SK-N-SH treated with all-trans-retinoic acid at 6 μM for 48 hours (cell line): Measurements from ENCODE around the gene PRKCQ.
"Not testable (repeated sequence)": the region's sequence is repeated elsewhere in the genome, so short reads cannot be mapped to it uniquely, and the experiment has no call there.

Source experiments
- ATAC-seq: fragments of 200-7000 bp; cut with Tn5 transposase; 3 replicates; pipeline ENCODE4 v1.9.1; 2020; ENCODE audit warnings: mild to moderate bottlenecking, moderate library complexity
- ARNTL ChIP-seq: fragments of 450-650 bp; formaldehyde crosslinking; IDR thresholded peaks from 2 replicates; pipeline ENCODE4 v1.5.0; 2020; ENCODE audit warnings: low read depth, mild to moderate bottlenecking, moderate library complexity, borderline replicate concordance
- ESRRG ChIP-seq: fragments of 250-450 bp; sonication (Bioruptor Pico); IDR thresholded peaks from 2 replicates; pipeline ENCODE4 v1.6.1; 2021; ENCODE audit warnings: mild to moderate bottlenecking
- GLIS3 ChIP-seq: fragments of 250-450 bp; sonication (Bioruptor Pico); IDR thresholded peaks from 2 replicates; pipeline ENCODE4 v1.5.0; 2020; ENCODE audit warnings: mild to moderate bottlenecking, moderate library complexity
- ISL1 ChIP-seq: fragments of 250-450 bp; sonication (Bioruptor Pico); IDR thresholded peaks from 2 replicates; pipeline ENCODE4 v2.1.2; 2022; ENCODE audit warnings: mild to moderate bottlenecking, moderate library complexity
- OSR1 ChIP-seq: fragments of 250-450 bp; sonication (Bioruptor Pico); IDR thresholded peaks from 2 replicates; pipeline ENCODE4 v1.8.0; 2022; ENCODE audit warnings: moderate library complexity, mild to moderate bottlenecking, inconsistent platforms
- PPARA ChIP-seq: fragments of 250-450 bp; sonication (Bioruptor Pico); IDR thresholded peaks from 2 replicates; pipeline ENCODE4 v1.5.0; 2020; ENCODE audit warnings: mild to moderate bottlenecking, borderline replicate concordance
- SNAI2 ChIP-seq: fragments of 250-450 bp; sonication (Bioruptor Pico); IDR thresholded peaks from 2 replicates; pipeline ENCODE4 v1.5.0; 2020; ENCODE audit warnings: mild to moderate bottlenecking, moderate library complexity
- TCF4 ChIP-seq: fragments of 250-450 bp; sonication (Bioruptor Pico); IDR thresholded peaks from 2 replicates; pipeline ENCODE4 v1.8.0; 2021; ENCODE audit warnings: mild to moderate bottlenecking, moderate library complexity, borderline replicate concordance
- TOX ChIP-seq: fragments of 250-450 bp; sonication (Bioruptor Pico); IDR thresholded peaks from 2 replicates; pipeline ENCODE4 v1.8.0; 2021; ENCODE audit warnings: mild to moderate bottlenecking, moderate library complexity, borderline replicate concordance
- ZFP3 ChIP-seq: fragments of 250-450 bp; sonication (Bioruptor Pico); IDR thresholded peaks from 2 replicates; pipeline ENCODE4 v1.5.0; 2020; ENCODE audit warnings: mild to moderate bottlenecking, moderate library complexity
- ZFP30 ChIP-seq: fragments of 450-650 bp; formaldehyde crosslinking; IDR thresholded peaks from 2 replicates; pipeline ENCODE4 v1.5.0; 2022; ENCODE audit warnings: mild to moderate bottlenecking, moderate library complexity
- ZNF565 ChIP-seq: fragments of 450-650 bp; formaldehyde crosslinking; conservative IDR thresholded peaks from 2 replicates; pipeline ENCODE4 v1.5.0; 2020; ENCODE audit warnings: low read depth, mild to moderate bottlenecking, moderate library complexity
- ZNF8 ChIP-seq: fragments of 450-650 bp; formaldehyde crosslinking; IDR thresholded peaks from 2 replicates; pipeline ENCODE4 v1.5.0; 2020; ENCODE audit warnings: mild to moderate bottlenecking, moderate library complexity
- TF ChIP-seq, protein P1 (sequence below): fragments of 250-450 bp; sonication (Bioruptor Pico); IDR thresholded peaks from 2 replicates; pipeline ENCODE4 v1.8.0; 2021; ENCODE audit warnings: low read depth, mild to moderate bottlenecking, moderate library complexity, borderline replicate concordance
- TF ChIP-seq, protein P2 (sequence below): fragments of 250-450 bp; sonication (Bioruptor Pico); IDR thresholded peaks from 2 replicates; pipeline ENCODE4 v1.5.1; 2020; ENCODE audit warnings: low read depth, mild to moderate bottlenecking, moderate library complexity
- TF ChIP-seq, protein P3 (sequence below): fragments of 250-450 bp; sonication (Bioruptor Pico); IDR thresholded peaks from 2 replicates; pipeline ENCODE4 v1.8.0; 2020; ENCODE audit warnings: mild to moderate bottlenecking, moderate library complexity, borderline replicate concordance
- TF ChIP-seq, protein P4 (sequence below): fragments of 250-450 bp; sonication (Bioruptor Pico); IDR thresholded peaks from 2 replicates; pipeline ENCODE4 v1.5.1; 2021; ENCODE audit warnings: mild to moderate bottlenecking, moderate library complexity

PRKCQ gene

DNA sequence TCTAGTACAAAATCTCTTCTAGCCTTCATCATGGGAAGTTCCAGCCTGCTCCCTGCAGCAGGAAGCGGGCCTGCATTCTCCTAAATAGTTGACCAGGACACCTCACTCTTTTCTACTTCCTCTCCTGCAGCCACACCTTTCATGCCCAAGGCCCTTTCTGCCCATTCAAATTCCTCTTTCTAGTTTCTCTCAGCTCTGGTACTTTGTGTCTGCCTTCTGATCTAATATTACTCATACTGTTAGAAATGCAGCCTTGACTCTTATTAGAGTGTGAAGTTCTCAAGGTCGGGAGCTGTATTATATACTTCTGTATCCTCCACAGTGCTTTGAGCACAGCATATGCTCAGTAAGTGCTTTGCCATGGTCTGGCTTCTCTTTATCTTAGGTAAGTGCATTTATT lies 103.1 kb downstream of the PRKCQ start (continued):
- TF ChIP-seq TOX (CRISPR knock-in tag) (no peak), ESRRG (no peak), PPARA (no peak), ARNTL (no peak), ZNF565 (CRISPR knock-in tag) (no peak), ZFP30 (CRISPR knock-in tag) (no peak), SNAI2 (CRISPR knock-in tag) (no peak), OSR1 (CRISPR knock-in tag) (no peak), ZNF8 (no peak)
- TF ChIP-seq, protein P1, sequence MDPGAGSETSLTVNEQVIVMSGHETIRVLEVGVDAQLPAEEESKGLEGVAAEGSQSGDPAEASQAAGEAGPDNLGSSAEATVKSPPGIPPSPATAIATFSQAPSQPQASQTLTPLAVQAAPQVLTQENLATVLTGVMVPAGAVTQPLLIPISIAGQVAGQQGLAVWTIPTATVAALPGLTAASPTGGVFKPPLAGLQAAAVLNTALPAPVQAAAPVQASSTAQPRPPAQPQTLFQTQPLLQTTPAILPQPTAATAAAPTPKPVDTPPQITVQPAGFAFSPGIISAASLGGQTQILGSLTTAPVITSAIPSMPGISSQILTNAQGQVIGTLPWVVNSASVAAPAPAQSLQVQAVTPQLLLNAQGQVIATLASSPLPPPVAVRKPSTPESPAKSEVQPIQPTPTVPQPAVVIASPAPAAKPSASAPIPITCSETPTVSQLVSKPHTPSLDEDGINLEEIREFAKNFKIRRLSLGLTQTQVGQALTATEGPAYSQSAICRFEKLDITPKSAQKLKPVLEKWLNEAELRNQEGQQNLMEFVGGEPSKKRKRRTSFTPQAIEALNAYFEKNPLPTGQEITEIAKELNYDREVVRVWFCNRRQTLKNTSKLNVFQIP (CRISPR knock-in tag): no peak

DNA sequence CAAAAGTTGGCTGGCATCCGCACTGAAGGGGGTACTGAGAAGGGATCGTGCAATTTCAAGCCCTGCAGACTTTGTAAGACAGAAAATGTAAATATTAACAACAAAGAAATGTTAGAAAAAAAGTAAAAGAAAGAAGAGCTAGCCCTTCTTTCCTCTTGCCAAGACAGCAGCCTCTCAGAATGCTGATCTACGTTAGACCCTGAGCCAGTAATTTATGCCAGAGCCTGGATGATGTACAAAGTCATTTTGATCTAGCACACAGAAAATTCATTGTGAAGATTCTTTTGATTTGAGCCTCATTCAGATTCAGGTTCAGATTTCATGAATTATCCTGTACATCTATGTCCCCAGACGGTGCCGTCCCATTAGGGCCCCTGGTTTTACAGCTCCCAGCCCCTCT lies 105.2 kb downstream of the PRKCQ start:
- ATAC-seq: no peak
- no peak for TF ChIP-seq ARNTL
- TF ChIP-seq ZFP3: no peak
- TF ChIP-seq TOX (CRISPR knock-in tag): no peak
- TF ChIP-seq ZFP30 (CRISPR knock-in tag): no peak
- TF ChIP-seq, protein P2, sequence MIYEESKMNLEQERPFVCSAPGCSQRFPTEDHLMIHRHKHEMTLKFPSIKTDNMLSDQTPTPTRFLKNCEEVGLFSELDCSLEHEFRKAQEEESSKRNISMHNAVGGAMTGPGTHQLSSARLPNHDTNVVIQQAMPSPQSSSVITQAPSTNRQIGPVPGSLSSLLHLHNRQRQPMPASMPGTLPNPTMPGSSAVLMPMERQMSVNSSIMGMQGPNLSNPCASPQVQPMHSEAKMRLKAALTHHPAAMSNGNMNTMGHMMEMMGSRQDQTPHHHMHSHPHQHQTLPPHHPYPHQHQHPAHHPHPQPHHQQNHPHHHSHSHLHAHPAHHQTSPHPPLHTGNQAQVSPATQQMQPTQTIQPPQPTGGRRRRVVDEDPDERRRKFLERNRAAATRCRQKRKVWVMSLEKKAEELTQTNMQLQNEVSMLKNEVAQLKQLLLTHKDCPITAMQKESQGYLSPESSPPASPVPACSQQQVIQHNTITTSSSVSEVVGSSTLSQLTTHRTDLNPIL (CRISPR knock-in tag): no peak
- no peak for TF ChIP-seq SNAI2 (CRISPR knock-in tag)
- TF ChIP-seq, protein P3, sequence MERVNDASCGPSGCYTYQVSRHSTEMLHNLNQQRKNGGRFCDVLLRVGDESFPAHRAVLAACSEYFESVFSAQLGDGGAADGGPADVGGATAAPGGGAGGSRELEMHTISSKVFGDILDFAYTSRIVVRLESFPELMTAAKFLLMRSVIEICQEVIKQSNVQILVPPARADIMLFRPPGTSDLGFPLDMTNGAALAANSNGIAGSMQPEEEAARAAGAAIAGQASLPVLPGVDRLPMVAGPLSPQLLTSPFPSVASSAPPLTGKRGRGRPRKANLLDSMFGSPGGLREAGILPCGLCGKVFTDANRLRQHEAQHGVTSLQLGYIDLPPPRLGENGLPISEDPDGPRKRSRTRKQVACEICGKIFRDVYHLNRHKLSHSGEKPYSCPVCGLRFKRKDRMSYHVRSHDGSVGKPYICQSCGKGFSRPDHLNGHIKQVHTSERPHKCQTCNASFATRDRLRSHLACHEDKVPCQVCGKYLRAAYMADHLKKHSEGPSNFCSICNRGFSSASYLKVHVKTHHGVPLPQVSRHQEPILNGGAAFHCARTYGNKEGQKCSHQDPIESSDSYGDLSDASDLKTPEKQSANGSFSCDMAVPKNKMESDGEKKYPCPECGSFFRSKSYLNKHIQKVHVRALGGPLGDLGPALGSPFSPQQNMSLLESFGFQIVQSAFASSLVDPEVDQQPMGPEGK (CRISPR knock-in tag): no peak
- TF ChIP-seq GLIS3 (CRISPR knock-in tag): no peak
- TF ChIP-seq, all 23 proteins: peak for 0

DNA sequence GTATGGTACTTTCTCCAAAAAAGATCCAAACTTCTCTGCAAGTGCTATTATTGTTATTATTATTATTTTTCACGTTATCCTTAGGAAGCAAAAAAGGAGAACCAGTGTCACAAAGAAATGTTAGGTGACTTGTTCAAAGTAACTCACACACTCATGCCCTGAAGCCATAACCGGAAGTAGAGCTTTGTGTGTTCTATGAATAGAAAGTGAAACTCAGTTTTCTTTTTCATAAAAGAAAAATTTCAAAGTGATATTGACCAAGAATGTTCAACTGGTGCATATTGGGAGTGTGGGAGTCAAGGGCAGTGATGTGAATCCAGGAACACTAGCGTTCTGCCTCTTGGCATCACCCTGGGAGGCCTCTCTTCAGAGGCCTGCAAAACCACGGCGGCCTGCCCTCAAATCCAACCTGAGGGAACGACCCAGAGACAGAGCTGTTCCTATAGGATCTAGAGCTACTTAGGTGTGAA lies 106.1 kb downstream of the PRKCQ start:
- TF ChIP-seq TCF4 (CRISPR knock-in tag): no peak
- TF ChIP-seq ZFP30 (CRISPR knock-in tag): no peak
- TF ChIP-seq SNAI2 (CRISPR knock-in tag): no peak
- no peak for ATAC-seq

DNA sequence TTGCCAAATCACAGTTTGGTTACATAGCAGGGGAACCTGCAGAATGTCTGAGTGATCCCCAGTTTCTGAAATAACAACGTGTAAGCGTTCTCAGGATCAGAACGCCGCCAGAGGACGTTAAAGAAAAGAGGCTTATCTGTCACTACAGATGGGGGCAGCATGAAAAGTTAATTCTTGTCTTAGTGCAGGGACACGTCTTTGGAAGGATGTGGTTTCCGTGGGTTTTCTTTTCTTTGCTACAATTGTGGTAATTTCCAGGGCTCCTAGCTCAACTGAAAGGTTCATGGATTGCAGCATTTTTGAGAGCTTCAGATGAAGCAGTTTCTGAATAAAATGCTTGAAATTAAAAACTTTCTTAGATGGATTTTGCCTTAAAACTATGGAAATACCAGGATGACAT lies 106.6 kb downstream of the PRKCQ start:
- TF ChIP-seq, protein P3 (CRISPR knock-in tag): no peak
- no peak for ATAC-seq

DNA sequence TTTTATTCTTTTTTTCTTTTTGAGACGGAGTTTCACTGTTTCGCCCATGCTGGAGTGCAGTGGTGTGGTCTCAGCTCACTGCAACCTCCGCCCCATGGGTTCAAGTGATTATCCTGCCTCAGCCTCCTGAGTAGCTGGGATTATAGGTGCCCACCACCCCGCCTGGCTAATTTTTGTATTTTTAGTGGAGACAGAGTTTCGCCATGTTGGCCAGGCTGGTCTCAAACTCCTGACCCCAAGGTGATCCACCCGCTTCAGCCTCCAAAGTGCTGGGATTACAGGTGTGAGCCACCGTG lies 107.4 kb downstream of the PRKCQ start:
- ATAC-seq: not testable (repeated sequence)

DNA sequence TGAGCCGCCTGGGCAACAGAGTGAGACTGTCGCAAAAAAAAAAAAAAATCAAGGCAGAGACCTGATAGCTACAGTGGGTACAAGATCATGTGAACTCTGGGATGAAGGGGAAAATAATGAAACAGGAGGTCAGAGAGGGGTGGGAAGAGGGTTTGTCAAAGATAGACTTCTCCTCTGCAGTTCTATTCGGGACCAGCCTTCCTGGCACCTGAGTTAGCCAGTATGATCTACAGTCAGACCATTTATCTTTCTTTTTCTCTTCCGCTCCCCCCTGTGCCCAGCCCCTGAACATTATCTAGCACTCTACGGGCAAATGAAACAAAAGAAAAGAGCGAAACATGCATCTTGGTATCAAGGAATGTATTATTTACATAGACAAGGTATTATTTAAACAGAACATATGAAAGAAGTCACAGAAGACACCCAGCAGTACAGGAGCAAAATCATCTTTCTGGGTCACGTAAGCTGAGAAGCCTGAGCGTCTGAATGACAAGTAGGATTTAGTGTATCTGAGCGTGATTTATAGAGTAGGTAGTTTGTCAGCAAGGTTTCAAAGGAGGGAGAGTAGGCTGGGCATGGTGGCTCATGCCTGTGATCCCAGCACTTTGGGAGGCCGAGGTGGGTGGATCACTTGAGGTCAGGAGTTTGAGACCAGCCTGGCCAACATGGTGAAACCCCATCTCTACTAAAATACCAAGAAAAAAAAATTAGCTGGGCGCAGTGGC lies 109.0 kb downstream of the PRKCQ start:
- ATAC-seq: no peak
- TF ChIP-seq ZFP3 (no peak), ESRRG (no peak), ZNF8 (no peak), GLIS3 (CRISPR knock-in tag) (no peak), ZNF565 (CRISPR knock-in tag) (no peak), ISL1 (no peak), OSR1 (CRISPR knock-in tag) (no peak), PPARA (no peak), ZFP30 (CRISPR knock-in tag) (no peak)
- TF ChIP-seq, protein P4, sequence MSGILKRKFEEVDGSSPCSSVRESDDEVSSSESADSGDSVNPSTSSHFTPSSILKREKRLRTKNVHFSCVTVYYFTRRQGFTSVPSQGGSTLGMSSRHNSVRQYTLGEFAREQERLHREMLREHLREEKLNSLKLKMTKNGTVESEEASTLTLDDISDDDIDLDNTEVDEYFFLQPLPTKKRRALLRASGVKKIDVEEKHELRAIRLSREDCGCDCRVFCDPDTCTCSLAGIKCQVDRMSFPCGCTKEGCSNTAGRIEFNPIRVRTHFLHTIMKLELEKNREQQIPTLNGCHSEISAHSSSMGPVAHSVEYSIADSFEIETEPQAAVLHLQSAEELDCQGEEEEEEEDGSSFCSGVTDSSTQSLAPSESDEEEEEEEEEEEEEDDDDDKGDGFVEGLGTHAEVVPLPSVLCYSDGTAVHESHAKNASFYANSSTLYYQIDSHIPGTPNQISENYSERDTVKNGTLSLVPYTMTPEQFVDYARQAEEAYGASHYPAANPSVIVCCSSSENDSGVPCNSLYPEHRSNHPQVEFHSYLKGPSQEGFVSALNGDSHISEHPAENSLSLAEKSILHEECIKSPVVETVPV (CRISPR knock-in tag): no peak
- TF ChIP-seq, protein P3 (CRISPR knock-in tag): no peak
- TF ChIP-seq, protein P2 (CRISPR knock-in tag): no peak
- TF ChIP-seq, protein P1 (CRISPR knock-in tag): no peak
